Activated naive CD8-positive, alpha-beta T cell (primary cell): ENCODE measurements around the gene ETS2.

Experiments used
- H3K27ac Mint-ChIP-seq: one replicate; pipeline ENCODE4 v1.8.0; 2021; ENCODE audit warnings: mixed read lengths
- H3K27me3 Mint-ChIP-seq: one replicate; pipeline ENCODE4 v1.8.0; 2021; ENCODE audit warnings: mixed read lengths
- H3K36me3 Mint-ChIP-seq: one replicate; pipeline ENCODE4 v1.8.0; 2021; ENCODE audit warnings: mixed read lengths
- H3K4me1 Mint-ChIP-seq: one replicate; pipeline ENCODE4 v1.8.0; 2021; ENCODE audit warnings: low read depth, mixed read lengths
- H3K4me3 Mint-ChIP-seq: one replicate; pipeline ENCODE4 v1.8.0; 2021; ENCODE audit warnings: mild to moderate bottlenecking, mixed read lengths
- H3K9me3 Mint-ChIP-seq: one replicate; pipeline ENCODE4 v1.8.0; 2021; ENCODE audit warnings: low read depth, mixed read lengths

ETS2 gene

DNA sequence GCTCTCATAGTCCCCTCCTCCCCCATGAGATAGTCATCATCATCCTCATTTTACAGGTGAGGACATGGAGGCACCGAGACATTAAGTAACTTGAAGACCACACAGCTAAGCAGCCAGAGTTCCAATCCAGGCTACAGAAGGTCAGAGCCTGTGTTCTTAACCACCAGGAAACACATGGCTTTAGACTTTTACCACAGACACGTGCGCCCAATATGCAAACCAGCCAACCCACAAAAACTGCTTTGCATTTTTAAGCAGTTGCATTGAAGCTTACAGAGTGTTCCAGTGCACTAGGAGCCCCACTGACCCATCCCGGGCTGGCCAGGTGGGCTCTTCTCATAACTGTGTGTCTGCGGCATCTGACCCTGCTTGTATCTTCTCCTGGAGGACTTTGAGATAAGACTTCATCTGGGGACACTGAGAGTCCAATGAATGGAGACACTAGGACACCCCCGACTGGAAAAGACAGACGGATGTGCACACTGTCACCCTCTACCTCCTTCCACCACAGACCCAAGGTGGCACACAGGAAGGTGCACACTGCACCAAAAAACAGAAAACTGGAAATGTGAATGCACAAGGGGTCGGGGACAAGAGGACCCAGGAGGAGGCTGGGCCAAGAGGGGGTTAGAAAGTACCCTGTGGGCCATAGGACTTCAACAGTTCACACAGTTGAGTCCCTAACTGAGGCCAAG, 56.4 kb downstream of the ETS2 start:
- no peak overlapping the region for H3K4me3 Mint-ChIP-seq
- no peak overlapping the region for H3K27ac Mint-ChIP-seq
- no peaks in the 10 kb centered on the region for H3K9me3 Mint-ChIP-seq
- H3K4me1 Mint-ChIP-seq = peaks cover 4% of the 10 kb centered on the region
- no peaks in the 10 kb centered on the region for H3K36me3 Mint-ChIP-seq
- H3K27me3 Mint-ChIP-seq = peaks cover 2% of the 10 kb centered on the region

DNA sequence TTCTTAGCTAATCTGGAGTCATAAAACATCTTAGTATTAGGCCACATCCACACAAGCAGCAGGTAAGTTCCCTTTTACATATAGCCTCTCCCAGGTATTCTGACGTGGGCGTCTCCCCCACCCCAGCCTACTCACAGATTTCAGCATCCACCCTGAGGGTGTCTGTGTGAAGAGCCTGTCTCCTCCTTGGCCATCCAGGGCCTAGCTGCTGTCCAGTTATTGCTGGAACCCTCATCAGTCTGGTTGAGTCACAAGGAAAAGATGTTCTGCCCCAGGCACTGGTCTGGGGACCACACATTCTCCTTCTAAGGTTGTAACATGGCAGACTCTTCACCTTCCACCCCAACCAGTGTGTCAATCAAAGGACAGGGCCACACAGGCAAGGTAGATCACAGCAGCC, 57.6 kb downstream of the ETS2 start:
- no peaks in the 10 kb centered on the region for H3K36me3 Mint-ChIP-seq
- no peak overlapping the region for H3K4me3 Mint-ChIP-seq
- no peaks in the 10 kb centered on the region for H3K9me3 Mint-ChIP-seq
- H3K27me3 Mint-ChIP-seq = peaks cover 4% of the 10 kb centered on the region
- H3K27ac Mint-ChIP-seq = no peak overlapping the region
- peaks cover 4% of the 10 kb centered on the region for H3K4me1 Mint-ChIP-seq

DNA sequence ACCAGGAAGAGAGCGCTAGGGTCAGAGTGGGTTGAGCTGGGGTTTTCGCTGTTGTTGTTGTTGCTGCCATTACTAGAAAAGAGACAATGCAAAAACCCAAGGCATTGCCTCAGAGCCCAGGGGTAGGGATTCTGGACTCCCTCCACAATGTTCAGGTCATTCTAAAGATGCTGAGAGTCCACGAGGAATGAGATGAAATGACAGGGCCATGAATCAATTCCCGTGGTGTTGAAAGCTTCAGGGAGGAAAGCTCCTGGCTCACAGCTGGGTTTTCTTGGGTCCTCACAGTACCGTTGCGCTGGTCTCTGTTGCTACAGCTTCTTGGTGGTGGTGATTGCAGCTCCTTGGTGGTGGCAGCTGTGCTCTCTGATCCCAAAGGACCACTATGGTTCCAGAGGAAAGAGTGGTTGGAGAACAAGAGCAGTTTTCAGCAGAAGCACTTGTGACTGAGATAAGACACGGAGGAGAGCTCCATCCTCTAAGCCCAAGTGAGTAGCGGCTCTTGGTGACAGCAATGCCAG, 58.2 kb downstream of the ETS2 start:
- H3K36me3 Mint-ChIP-seq = no peaks in the 10 kb centered on the region
- H3K4me3 Mint-ChIP-seq = no peak overlapping the region
- H3K27ac Mint-ChIP-seq = no peak overlapping the region
- H3K27me3 Mint-ChIP-seq = peaks cover 6% of the 10 kb centered on the region
- peaks cover 4% of the 10 kb centered on the region for H3K4me1 Mint-ChIP-seq
- no peaks in the 10 kb centered on the region for H3K9me3 Mint-ChIP-seq

DNA sequence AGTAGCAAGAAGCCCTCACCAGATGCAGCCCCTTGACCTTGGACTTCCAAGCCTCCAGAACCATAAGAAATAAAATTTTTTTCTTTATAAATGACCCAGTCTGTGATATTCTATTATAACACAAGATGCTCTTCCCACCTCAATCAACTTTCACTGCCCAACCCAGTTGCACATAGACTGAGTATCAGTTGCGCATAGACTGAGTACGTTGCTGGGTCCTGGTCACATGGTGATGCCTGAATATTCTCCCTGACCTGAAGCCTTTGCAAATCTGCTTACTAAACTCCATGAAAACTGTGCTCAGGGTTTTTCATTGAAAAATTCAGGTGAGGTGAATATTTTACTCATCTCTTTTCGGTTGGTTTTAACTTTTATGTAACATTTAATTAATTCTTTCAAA, 59.2 kb downstream of the ETS2 start:
- Mint-ChIP-seq H3K4me1 (peaks cover 4% of the 10 kb centered on the region), H3K27ac (no peak overlapping the region), H3K36me3 (no peaks in the 10 kb centered on the region), H3K9me3 (no peaks in the 10 kb centered on the region), H3K4me3 (no peak overlapping the region), H3K27me3 (peaks cover 6% of the 10 kb centered on the region)

DNA sequence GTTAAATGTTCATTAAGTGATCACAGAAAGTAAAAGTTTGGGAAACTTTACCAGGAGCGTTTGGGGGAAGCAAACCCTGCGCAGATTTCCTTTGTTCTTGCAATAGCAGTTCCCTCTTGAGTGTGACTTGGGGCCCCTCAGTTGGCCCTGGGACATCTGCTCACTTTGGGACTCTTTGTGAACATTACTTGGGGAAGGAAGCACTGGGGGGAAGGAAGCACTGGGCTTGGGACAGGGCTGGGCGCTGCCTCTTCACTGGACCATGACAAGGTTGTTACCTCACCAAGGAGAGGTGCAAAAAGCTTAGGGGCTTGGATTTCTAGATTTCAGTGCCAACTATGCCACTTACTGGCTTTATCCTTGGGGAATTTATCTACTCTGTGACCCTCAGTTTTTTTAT, 63.5 kb downstream of the ETS2 start:
- Mint-ChIP-seq H3K36me3 (no peaks in the 10 kb centered on the region), H3K27ac (no peak overlapping the region), H3K4me1 (no peaks in the 10 kb centered on the region), H3K27me3 (peaks cover 6% of the 10 kb centered on the region), H3K4me3 (no peak overlapping the region), H3K9me3 (no peaks in the 10 kb centered on the region)

DNA sequence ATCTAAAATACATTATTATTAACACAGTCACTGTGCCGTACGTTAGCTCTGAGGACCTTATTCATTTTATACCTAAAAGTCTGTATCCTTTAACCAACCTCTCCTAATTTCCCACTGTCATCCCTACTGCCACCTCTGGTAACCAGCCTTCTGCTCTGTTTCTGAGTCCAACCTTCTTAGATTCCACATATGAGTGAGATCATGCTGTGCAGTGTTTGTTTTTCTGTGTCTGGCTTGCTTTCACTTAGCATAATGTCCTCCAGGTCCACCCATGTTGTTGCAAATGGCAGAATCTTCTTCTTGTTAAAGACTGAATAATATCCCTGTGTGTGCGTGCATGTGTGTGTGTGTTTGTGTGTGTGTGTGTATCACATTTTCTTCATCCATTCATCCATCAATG, 64.2 kb downstream of the ETS2 start:
- peaks cover 6% of the 10 kb centered on the region for H3K27me3 Mint-ChIP-seq
- no peaks in the 10 kb centered on the region for H3K4me1 Mint-ChIP-seq
- H3K27ac Mint-ChIP-seq = no peak overlapping the region
- no peaks in the 10 kb centered on the region for H3K36me3 Mint-ChIP-seq
- no peaks in the 10 kb centered on the region for H3K9me3 Mint-ChIP-seq
- H3K4me3 Mint-ChIP-seq = no peak overlapping the region
